H1 (cell line): ENCODE measurements around the gene COL28A1. TPM values are rescaled to one million over a fixed set of nuclear protein-coding genes. Genes with fewer than 3 reads are reported as not detected.
A peak's percentile ranks its signal among the peaks of the same experiment; 100 is the strongest.

Experiments used
- RBBP5 ChIP-seq: IDR thresholded peaks from 2 replicates; pipeline ENCODE4 v1.7.1; 2012; ENCODE audit warnings: low read depth, mild to moderate bottlenecking, inconsistent platforms, low read length, moderate library complexity, borderline replicate concordance
- polyA plus RNA-seq, 7 experiments: library from polyadenylated mRNA; depleted of rRNA in 3 of 7; stranded (reverse) in 5 of 7; unstranded in 2 of 7; fragments of >200 nt in 5 of 7; fragments of 200-250 nt in 2 of 7; gene quantifications; 1 replicate in 5 of 7; 2 replicates in 1 of 7; 4 replicates in 1 of 7; pipeline versions ENCODE4 v1.2.1 to v1.2.3, GENCODE V29; 2011 to 2013; ENCODE audit warnings: missing spikeins in 2 of 7, mixed read lengths in 2 of 7
- total RNA-seq: library from RNA; stranded (reverse); fragmentation: NEBNext Ultra II Directional; extraction: Animal tissue kit (Norgen Biotek cat#: 25700); gene quantifications from 2 replicates; pipeline ENCODE4 v1.2.1, GENCODE V29; 2021
- TF ChIP-seq, protein P1 (sequence below): IDR thresholded peaks from 2 replicates; pipeline ENCODE4 v1.6.1; 2012; ENCODE audit warnings: low read length, inconsistent platforms

COL28A1 gene
- total and polyA plus RNA-seq, 2 of the 8 experiments (the other 6 are each of a cell fraction or from before 2014, with no cell fraction given), result 0.22 to 0.38 TPM

DNA sequence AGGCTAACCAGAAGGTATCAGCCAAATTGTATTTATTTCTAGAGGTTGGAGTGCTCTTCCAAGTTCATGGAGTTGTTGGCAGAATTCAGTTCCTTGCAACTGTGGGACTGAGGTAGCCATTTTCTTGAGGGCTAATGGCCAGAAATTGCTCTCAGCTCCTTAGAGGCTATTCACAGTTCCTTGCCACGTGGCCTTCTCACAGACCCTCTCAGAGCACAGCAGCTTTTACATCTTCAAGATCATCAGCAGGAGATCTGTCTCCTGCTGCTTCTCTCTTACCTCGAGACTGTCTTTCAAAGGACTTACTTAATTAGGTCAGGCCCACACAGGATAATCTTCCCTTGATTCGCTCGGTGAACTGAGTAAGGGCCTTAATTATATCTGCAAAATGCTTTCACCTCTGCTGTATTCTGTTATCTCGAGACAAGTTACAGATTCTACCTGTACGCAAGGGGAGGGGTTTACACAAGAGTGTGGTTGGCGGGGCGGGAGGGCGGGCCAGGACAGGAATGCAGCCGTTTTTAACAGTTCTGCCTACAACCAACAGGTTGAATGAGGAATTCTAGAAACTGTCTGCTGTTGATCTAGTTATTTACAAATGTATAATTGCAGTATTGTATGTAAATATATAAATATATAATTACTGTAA is 46.0 kb upstream of the COL28A1 start (continued):
- 0 out of 2 replicates have a peak, but pooled peaks have one; percentile 42 for TF ChIP-seq RBBP5
- TF ChIP-seq, protein P1, sequence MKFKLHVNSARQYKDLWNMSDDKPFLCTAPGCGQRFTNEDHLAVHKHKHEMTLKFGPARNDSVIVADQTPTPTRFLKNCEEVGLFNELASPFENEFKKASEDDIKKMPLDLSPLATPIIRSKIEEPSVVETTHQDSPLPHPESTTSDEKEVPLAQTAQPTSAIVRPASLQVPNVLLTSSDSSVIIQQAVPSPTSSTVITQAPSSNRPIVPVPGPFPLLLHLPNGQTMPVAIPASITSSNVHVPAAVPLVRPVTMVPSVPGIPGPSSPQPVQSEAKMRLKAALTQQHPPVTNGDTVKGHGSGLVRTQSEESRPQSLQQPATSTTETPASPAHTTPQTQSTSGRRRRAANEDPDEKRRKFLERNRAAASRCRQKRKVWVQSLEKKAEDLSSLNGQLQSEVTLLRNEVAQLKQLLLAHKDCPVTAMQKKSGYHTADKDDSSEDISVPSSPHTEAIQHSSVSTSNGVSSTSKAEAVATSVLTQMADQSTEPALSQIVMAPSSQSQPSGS, result 0 out of 2 replicates have a peak, but pooled peaks have one; percentile 50
- TF ChIP-seq, all 59 proteins: peak for 13
